Neural progenitor cell (in vitro differentiated cells): ENCODE results near the gene KATNBL1.

ENCODE experiments used
- CTCF ChIP-seq: fragments of 200-600 bp; sonication (generic); IDR thresholded peaks from 2 replicates; pipeline ENCODE4 v1.5.1; 2017; ENCODE audit warnings: antibody characterized with exemption, mild to moderate bottlenecking
- EZH2 ChIP-seq: fragments of 200-600 bp; sonication (generic); IDR thresholded peaks from 2 replicates; pipeline ENCODE4 v1.6.1; 2017; ENCODE audit warnings: antibody characterized with exemption, mild to moderate bottlenecking, moderate library complexity
- EZH2phosphoT487 ChIP-seq: fragments of 200-600 bp; sonication (generic); IDR thresholded peaks from 2 replicates; pipeline ENCODE4 v1.6.1; 2017; ENCODE audit warnings: antibody characterized with exemption

DNA sequence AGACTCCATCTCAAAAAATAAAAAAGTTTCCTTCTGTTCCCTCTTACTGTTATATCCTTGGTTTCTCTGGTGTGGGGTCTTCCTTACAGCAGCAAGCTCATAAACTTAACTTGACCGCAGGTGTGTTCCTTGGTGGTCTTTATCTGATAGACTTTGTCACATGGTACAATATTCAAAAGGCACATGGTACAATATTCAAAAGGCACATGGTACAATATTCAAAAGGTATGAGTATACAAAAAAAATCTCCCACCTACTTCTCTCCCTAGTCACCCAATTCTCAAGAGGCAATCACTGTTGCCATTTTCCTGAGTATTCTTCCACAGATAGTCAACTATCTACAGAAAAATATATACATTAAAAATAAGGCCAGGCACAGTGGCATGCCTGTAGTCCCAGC is 103.5 kb downstream of the KATNBL1 start:
- no peak for TF ChIP-seq EZH2
- no peak for TF ChIP-seq CTCF
- TF ChIP-seq EZH2phosphoT487: no peak
